Epithelial cell of esophagus (primary cell): ENCODE results near the gene DR1.
A peak's percentile ranks its signal among the peaks of the same experiment; 100 is the strongest.

Experiments
- DNase-seq: peaks from one replicate; pipeline ENCODE4 v3.0.0; 2010; ENCODE audit warnings: low read depth
- H3K4me3 ChIP-seq: 2 replicates; pipeline ENCODE4 v1.5.1; 2011; ENCODE audit warnings: mild to moderate bottlenecking, low read length, control low read depth
- TF ChIP-seq, protein P1 (sequence below): IDR thresholded peaks from 2 replicates; pipeline ENCODE4 v1.5.1; 2011; ENCODE audit warnings: low read depth, mild to moderate bottlenecking, low read length, control low read depth, inconsistent platforms; ENCODE audit not compliant: insufficient read depth; ENCODE audit errors: missing control alignments

DR1 gene

DNA sequence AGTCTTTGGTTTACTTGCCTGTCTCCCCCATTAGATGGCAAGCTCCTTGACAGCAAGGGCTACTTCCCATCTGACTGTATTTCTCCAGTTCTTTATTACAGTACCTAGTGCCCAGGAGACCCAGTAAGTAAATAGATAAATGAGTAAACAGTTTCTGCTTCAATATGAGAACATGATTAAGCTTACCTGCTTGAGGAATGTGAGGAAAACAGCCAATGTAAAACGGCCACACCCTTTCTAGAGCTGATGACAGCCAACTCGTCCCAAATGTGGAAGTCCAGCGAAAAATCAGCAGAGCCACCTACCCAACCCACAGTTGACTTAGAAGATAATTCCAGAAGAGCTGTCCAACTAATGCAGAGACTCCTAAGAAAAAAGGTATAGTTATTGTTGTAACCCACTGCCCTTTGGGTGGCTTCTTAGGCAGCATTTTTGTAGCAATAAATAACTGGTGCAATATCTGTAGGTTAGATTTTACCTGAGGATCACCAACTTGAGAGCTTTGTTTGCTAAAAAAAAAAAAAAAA lies 6.5 kb upstream of the DR1 start:
- H3K4me3 ChIP-seq = no peak overlapping the region
- TF ChIP-seq, protein P1, sequence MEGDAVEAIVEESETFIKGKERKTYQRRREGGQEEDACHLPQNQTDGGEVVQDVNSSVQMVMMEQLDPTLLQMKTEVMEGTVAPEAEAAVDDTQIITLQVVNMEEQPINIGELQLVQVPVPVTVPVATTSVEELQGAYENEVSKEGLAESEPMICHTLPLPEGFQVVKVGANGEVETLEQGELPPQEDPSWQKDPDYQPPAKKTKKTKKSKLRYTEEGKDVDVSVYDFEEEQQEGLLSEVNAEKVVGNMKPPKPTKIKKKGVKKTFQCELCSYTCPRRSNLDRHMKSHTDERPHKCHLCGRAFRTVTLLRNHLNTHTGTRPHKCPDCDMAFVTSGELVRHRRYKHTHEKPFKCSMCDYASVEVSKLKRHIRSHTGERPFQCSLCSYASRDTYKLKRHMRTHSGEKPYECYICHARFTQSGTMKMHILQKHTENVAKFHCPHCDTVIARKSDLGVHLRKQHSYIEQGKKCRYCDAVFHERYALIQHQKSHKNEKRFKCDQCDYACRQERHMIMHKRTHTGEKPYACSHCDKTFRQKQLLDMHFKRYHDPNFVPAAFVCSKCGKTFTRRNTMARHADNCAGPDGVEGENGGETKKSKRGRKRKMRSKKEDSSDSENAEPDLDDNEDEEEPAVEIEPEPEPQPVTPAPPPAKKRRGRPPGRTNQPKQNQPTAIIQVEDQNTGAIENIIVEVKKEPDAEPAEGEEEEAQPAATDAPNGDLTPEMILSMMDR = no peak
- peak; percentile 63 for DNase-seq

DNA sequence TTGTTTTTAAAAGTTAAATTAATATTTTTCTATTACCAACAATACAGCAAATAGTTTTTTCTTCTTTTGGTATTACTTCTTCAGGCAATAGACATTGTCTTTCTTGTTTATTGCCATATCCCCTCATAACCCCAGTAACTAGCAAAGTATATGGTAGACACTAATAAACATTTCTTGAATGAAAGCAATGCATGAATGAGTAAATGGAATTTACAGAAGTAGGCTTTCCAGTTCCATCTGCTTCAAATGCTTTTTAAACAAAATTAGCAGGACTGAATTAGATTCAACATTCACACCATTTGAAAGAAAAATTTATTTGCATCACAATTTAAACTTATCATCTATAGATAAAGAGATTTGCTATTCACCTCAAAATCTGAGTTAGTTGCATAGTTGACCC lies 5.6 kb upstream of the DR1 start:
- TF ChIP-seq, protein P1 = no peak
- no peak for DNase-seq
- no peak overlapping the region for H3K4me3 ChIP-seq

DNA sequence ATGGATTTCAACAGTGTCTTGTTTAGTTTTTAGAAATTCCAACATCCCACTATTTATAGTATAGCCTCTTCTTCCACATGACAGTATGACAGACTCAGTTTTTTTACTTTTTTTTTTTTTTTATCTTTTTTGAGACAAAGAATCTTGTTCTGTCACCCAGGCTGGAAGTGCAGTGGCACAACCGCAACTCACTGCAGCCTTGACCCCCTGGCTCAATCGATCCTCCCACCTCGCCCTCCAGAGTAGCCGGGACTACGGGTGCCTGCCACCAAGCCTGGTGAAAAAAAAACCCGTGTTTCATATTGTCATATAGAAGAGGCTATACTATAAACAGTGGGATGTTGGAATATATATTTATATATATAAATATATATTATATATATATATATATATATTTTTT lies 1.2 kb upstream of the DR1 start:
- H3K4me3 ChIP-seq = no peak overlapping the region
- DNase-seq = no peak
- TF ChIP-seq, protein P1 = no peak

DNA sequence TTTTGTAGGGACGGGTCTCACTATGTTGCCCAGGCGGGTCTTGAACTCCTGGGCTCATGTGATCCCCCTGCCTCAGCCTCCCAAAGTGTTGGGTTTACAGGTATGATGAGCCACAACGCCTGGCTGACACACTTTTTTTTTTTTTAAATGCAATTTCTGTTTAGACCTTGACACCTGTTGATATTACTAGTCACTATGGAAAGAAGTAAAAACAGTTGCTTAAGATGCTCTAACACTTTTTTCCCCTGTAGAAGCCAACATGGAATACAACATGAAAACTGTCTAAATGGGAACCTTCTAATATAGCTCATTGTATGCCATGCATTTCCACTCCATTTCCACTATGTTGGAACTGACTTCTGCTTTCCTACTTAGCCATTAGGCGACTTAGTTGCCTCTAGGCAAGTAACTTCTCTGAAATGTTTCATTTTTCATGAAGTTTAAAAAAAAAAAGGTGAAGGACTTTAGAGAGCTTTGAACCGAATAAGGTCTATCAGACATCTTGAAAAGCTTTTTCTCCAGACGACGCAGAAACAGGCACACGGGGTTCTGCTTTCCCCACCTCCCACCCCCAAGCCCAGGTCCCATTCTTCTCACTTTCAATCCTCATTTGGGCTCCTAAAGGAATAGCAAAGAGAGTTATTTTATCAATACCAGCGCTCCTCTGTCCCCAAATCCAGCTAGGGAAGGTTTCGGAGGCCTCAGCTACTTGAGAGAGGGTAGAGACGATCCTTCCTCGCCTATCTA lies 648 bp upstream of the DR1 start:
- TF ChIP-seq, protein P1 = no peak
- peak; percentile 12 for DNase-seq
- H3K4me3 ChIP-seq = peak overlapping the region; percentile 90

DNA sequence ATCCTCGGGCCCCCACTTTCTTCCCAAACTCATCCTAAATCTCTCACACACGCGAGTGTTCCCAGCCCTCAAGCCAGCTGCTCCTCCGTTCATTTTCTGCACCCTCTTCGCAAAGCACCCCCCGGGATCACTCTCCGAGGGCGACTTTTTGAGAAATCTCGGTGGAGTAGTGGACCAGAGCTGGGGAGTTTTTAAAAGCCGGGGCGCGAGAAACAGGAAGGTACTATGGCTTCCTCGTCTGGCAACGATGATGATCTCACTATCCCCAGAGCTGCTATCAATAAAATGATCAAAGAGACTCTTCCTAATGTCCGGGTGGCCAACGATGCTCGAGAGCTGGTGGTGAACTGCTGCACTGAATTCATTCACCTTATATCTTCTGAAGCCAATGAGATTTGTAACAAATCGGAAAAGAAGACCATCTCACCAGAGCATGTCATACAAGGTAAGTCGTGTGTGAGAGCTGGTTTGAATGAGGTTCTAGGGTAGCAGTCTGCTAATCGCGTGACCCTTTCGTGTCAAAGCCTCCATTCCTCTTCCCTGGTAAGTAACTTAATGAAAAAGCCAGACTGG lies 800 bp downstream of the DR1 start:
- H3K4me3 ChIP-seq = peak overlapping the region; percentile 90
- TF ChIP-seq, protein P1 = no peak
- peak; percentile 43 for DNase-seq

DNA sequence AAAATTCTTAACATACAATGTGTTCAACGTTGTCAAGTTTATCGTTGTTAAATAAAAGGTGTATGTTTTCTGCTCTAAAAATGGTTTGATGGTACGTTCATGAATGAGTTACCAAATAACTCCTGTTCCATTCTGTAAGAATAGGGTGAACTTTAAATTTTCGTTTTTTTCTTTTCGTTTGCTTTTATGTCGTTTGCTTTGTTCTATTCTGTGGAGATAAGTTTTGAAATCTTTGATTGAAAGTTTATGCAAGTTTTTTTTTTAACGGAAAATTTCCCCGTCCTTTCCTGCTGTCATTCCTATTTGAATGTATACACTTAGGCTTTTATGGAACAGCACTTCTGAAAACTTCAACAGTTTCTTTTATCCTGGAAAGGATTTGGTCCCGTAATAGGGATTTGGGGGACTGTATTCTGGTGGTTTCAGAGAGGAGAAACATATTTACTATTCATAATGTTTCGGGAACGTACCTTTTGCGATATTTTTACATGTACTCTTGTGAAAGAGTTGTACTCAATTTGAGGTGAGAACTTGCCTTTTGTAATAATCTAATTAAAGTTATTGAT lies 1.7 kb downstream of the DR1 start:
- DNase-seq = no peak
- TF ChIP-seq, protein P1 = no peak
- H3K4me3 ChIP-seq = peak overlapping the region; percentile 90
